ENCODE results near the gene FOXG1.

Gene FOXG1

GRCh38 chr14:28777471-28778137, 11.0 kb downstream of the FOXG1 start:
- TF ChIP-seq REST (IDR thresholded peaks at IDR 0.05; ENCODE audit: insufficient replicate concordance, low read depth) = no peak
- no peak for TF ChIP-seq SPI1 (IDR thresholded peaks at IDR 0.05; ENCODE audit: borderline replicate concordance, low read depth)
- TF ChIP-seq CTCF (IDR thresholded peaks at IDR 0.05; ENCODE audit: insufficient read depth, low read length) = no peak
- no peak for TF ChIP-seq GABPA (IDR thresholded peaks at IDR 0.05; ENCODE audit: low read depth)
- no peak for TF ChIP-seq POLR2AphosphoS5 (IDR thresholded peaks at IDR 0.05; ENCODE audit: low read depth)
- Histone ChIP-seq H3K4me3 (replicated peaks; ENCODE audit: insufficient read depth, low read length) (no peak overlapping the region), H3K27ac (replicated peaks) (no peak overlapping the region), H3K27me3 (ENCODE audit: insufficient read depth, poor library complexity, severe bottlenecking) (peaks cover 44% of the 10 kb centered on the region)
- DNase-seq (ENCODE audit: low read depth in 1 of 2, low spot score in 1 of 2) = no peak

- H3K27me3 ChIP-seq (ENCODE audit: insufficient read depth, poor library complexity, severe bottlenecking) = peaks cover 40% of the 10 kb centered on the region
- TF ChIP-seq SPI1 (IDR thresholded peaks at IDR 0.05; ENCODE audit: borderline replicate concordance, low read depth) = no peak
- TF ChIP-seq POLR2AphosphoS5 (IDR thresholded peaks at IDR 0.05; ENCODE audit: low read depth) = no peak
- TF ChIP-seq GABPA (IDR thresholded peaks at IDR 0.05; ENCODE audit: low read depth) = no peak
- TF ChIP-seq REST (IDR thresholded peaks at IDR 0.05; ENCODE audit: insufficient replicate concordance, low read depth) = no peak
- no peak for TF ChIP-seq CTCF (IDR thresholded peaks at IDR 0.05; ENCODE audit: insufficient read depth, low read length)
- no peak overlapping the region for H3K4me3 ChIP-seq (replicated peaks; ENCODE audit: insufficient read depth, low read length)
- H3K27ac ChIP-seq (replicated peaks) = no peak overlapping the region
- DNase-seq (ENCODE audit: low read depth in 1 of 2, low spot score in 1 of 2) = no peak
Measured at GRCh38 chr14:28778138-28779117, 11.8 kb downstream of the FOXG1 start.

- H3K27ac ChIP-seq (replicated peaks) = no peak overlapping the region
- TF ChIP-seq GABPA (IDR thresholded peaks at IDR 0.05; ENCODE audit: low read depth) (no peak), POLR2AphosphoS5 (IDR thresholded peaks at IDR 0.05; ENCODE audit: low read depth) (no peak), REST (IDR thresholded peaks at IDR 0.05; ENCODE audit: insufficient replicate concordance, low read depth) (no peak), SPI1 (IDR thresholded peaks at IDR 0.05; ENCODE audit: borderline replicate concordance, low read depth) (no peak), CTCF (IDR thresholded peaks at IDR 0.05; ENCODE audit: insufficient read depth, low read length) (no peak)
- no peak overlapping the region for H3K4me3 ChIP-seq (replicated peaks; ENCODE audit: insufficient read depth, low read length)
- no peak for DNase-seq (ENCODE audit: low read depth in 1 of 2, low spot score in 1 of 2)
- peaks cover 38% of the 10 kb centered on the region for H3K27me3 ChIP-seq (ENCODE audit: insufficient read depth, poor library complexity, severe bottlenecking)
Measured at GRCh38 chr14:28779456-28779855, 12.9 kb downstream of the FOXG1 start.
